A549 treated with ZK216348 at 1 μM for 4 hours (cell line): ENCODE measurements around the gene PDZD11. TPM values are rescaled to one million over a fixed set of nuclear protein-coding genes. Genes with fewer than 3 reads are reported as not detected.

Experiments used
- total RNA-seq: library from RNA; stranded (reverse); fragments of 200-300 nt; extraction: Qiagen RNA extraction; gene quantifications from 5 replicates; pipeline ENCODE4 v1.2.3, GENCODE V29; 2022; ENCODE audit warnings: low read depth

Gene PDZD11, protein sequence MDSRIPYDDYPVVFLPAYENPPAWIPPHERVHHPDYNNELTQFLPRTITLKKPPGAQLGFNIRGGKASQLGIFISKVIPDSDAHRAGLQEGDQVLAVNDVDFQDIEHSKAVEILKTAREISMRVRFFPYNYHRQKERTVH
- total RNA-seq = 82.1 to 95.5 TPM (median 93.4 TPM) in 5 replicates

DNA sequence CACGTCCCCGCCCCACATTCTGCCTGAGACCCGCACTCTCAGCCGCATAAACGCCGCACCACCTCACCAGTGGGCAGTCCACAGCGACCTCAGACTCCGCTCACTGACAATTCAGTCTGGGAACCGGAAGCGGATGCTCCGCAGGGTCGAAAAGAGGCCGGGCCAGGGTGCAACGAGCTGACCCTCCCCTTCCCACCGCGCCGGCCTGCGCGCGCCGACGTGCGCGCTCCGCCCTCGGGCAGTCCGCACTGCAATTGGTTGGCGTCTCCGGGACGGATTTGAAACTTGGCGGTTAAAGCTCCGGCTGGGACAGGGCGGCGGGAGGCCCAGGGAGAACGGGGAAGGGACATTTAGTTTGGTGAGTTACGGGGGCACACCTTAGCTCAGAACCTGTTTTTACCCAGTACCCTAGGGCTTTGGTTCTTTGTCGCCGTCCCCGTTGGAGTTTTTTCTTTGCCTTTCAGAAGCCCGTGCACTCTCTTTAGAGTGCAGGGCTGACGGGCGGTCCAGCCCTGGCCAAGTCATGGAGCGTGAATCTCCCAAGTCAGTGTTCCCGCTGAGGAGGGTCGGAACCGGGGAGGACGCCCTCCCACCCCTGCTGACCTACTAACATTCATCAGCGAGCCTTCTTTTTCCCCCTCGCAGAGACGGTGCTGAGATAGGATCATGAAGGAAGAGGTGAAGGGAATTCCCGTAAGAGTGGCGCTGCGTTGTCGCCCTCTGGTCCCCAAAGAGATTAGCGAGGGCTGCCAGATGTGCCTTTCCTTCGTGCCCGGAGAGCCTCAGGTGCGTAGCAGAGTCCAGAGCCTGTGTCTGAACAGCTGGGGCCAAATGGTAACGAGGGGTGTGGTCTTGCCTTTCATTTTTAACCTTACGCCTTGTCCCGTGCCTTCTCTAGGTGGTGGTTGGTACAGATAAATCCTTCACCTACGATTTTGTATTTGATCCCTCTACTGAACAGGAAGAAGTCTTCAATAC, at the start of gene PDZD11, which contains the start of gene KIF4A:
Gene PDZD11 (minus strand): TSS at position 135 of the 978 bp plus-strand sequence. CDS start 586 bp downstream, outside the sequence.
Gene KIF4A (plus strand): TSS at position 312 of the 978 bp plus-strand sequence. CDS start 355 bp downstream, at position 667.

DNA sequence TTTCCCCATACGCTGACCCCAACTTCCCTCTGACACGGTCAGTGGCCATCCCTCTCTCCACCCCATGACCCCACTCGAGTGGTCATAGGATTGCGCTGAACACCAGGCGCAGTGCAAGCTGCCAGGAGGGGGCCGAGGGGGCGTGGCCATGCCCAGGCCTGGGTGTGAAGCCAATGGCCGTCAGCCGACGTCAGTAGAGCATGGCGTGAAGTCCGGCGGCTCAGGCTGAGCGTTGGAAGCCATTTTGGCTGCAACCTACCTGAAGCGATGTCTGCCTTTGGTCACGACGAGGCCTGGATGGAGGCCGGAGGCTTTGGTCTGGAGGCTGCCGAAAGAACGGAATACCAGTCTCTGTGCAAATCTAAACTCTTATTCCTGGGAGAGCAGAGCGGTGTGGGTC, 7.8 kb downstream of the PDZD11 start, which contains the start of gene RAB41:
Gene RAB41 (plus strand): TSS at position 222 of the 400 bp plus-strand sequence. CDS start 46 bp downstream, at position 268.

DNA sequence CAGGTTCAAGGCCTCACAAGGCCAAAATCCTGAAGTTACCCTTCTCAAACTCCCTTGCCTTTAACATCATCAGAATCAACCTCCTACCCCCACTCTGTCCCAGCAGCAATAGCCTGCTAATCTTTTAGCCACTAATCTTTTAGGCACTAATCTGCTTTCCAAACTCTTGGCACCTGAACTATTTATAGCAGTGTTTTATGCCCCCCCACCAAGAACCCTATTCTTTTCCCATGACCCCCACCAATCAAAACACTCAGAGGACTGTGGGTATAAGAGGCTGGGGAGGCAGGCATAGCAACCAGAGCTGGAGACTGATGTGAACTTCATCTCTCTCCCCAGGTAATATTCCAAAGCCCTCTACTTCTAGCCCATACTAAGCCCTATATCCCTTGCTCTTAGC, 21.7 kb downstream of the PDZD11 start, which contains the start of gene ARR3:
Gene ARR3 (plus strand): TSS at position 301 of the 400 bp plus-strand sequence. CDS start 1,052 bp downstream, outside the sequence.

DNA sequence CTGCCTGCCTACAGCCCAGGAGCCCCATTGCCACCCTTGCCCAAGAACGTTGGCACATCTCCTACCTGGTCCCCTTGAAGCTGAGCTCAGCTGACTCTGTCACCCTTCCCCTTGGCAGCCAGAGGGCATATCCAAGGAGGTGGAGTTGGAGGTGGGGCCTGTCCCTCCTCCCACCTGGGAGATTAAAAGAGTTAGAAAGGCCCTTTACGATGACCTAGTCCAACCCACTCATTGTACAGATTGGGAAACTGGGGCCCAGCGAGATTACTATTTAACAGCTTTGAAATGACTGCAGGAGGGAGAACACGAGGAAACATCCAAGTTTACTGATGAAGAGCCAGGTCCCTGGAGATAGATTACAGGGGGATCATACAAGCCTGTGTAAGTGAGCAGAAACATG, 29.6 kb downstream of the PDZD11 start, which contains the start of gene P2RY4:
Gene P2RY4 (minus strand): TSS at position 101 of the 400 bp plus-strand sequence. CDS start 580 bp downstream, outside the sequence.

Other genes starting within 250 kb of the PDZD11 start
- gene AWAT2, start 240.0 kb downstream of the PDZD11 start, total RNA-seq = not detected in 5 replicates
- not detected in 5 replicates for gene OTUD6A, start 227.5 kb downstream of the PDZD11 start, total RNA-seq
- gene IGBP1, start 156.5 kb downstream of the PDZD11 start, total RNA-seq = 61.9 to 69.2 TPM (median 64.2 TPM) in 5 replicates
- gene DGAT2L6, start 112.4 kb downstream of the PDZD11 start, total RNA-seq = not detected in 5 replicates
- not detected in 5 replicates for gene AWAT1, start 55.3 kb downstream of the PDZD11 start, total RNA-seq
- not detected in 5 replicates for gene P2RY4, start 29.7 kb downstream of the PDZD11 start, total RNA-seq
- gene ARR3, start 21.6 kb downstream of the PDZD11 start, total RNA-seq = not detected in 5 replicates
- gene RAB41, start 7.8 kb downstream of the PDZD11 start, total RNA-seq = not detected in 5 replicates
- 24.7 to 29.6 TPM (median 27.7 TPM) in 5 replicates for gene KIF4A, start 177 bp upstream of the PDZD11 start, total RNA-seq
- 0.17 TPM in 1 of 5 replicates, not detected in the others for gene GDPD2, start 133.4 kb upstream of the PDZD11 start, total RNA-seq
- gene DLG3, start 154.9 kb upstream of the PDZD11 start, total RNA-seq = 3.6 to 5.3 TPM (median 4.9 TPM) in 5 replicates